Epithelial cell of proximal tubule (primary cell): ENCODE measurements around the gene P4HA2. TPM values are rescaled to one million over a fixed set of nuclear protein-coding genes. Genes with fewer than 3 reads are reported as not detected.

Experiments used
- DNase-seq: peaks from one replicate; pipeline ENCODE4 v3.0.0-alpha.2; 2011; ENCODE audit warnings: low read depth
- H3K4me3 ChIP-seq: 2 replicates; pipeline ENCODE4 v1.5.1; 2011; ENCODE audit warnings: low read depth, mild to moderate bottlenecking, low read length
- CTCF ChIP-seq: conservative IDR thresholded peaks from 2 replicates; pipeline ENCODE4 v1.5.1; 2012; ENCODE audit warnings: low read depth, mild to moderate bottlenecking, low read length
- total RNA-seq: library from RNA; depleted of rRNA; stranded (reverse); fragments of >200 nt; gene quantifications from 2 replicates; pipeline ENCODE4 v1.2.3, GENCODE V29; 2015

The P4HA2 gene
- total RNA-seq, 1 donor from 2014 or later: 92.0 TPM

- peak; percentile 63 for DNase-seq
- no peak for TF ChIP-seq CTCF
- no peak overlapping the region for H3K4me3 ChIP-seq
These were observed 12.3 kb downstream of the P4HA2 start for GRCh38 chr5:132215329-132215728.

- no peak overlapping the region for H3K4me3 ChIP-seq
- TF ChIP-seq CTCF: no peak
- no peak for DNase-seq
These were observed 13.2 kb downstream of the P4HA2 start for GRCh38 chr5:132214491-132214890.

GRCh38 chr5:132213666-132214065 is 14.0 kb downstream of the P4HA2 start:
- no peak for TF ChIP-seq CTCF
- H3K4me3 ChIP-seq: no peak overlapping the region
- no peak for DNase-seq

GRCh38 chr5:132211787-132212186 is 15.9 kb downstream of the P4HA2 start:
- H3K4me3 ChIP-seq: no peak overlapping the region
- no peak for TF ChIP-seq CTCF
- DNase-seq: no peak

- no peak overlapping the region for H3K4me3 ChIP-seq
- no peak for DNase-seq
- TF ChIP-seq CTCF: no peak
These were observed 16.7 kb downstream of the P4HA2 start for GRCh38 chr5:132210944-132211343.

- TF ChIP-seq CTCF: no peak
- DNase-seq: no peak
These were observed 17.6 kb downstream of the P4HA2 start for GRCh38 chr5:132209901-132210545.

GRCh38 chr5:132209131-132209530 is 18.5 kb downstream of the P4HA2 start:
- no peak for DNase-seq
- TF ChIP-seq CTCF: no peak
- H3K4me3 ChIP-seq: no peak overlapping the region

More at GRCh38 chr5:132209901-132210545, 17.6 kb downstream of the P4HA2 start:
- H3K4me3 ChIP-seq: no peak overlapping the region
